HG03066 (cell line): ENCODE measurements around the gene MAD1L1.
A peak's percentile ranks its signal among the peaks of the same experiment; 100 is the strongest.

Source experiments
- ATAC-seq: cut with Tn5 transposase; IDR thresholded peaks from one replicate; pipeline ENCODE4 v1.9.1; 2021; ENCODE audit warnings: low read depth; ENCODE audit not compliant: unreplicated experiment

MAD1L1 gene

GRCh38 chr7:2259480-2259879, 26.7 kb upstream of the MAD1L1 start:
- ATAC-seq, result no peak

GRCh38 chr7:2258661-2259365, 26.1 kb upstream of the MAD1L1 start:
- ATAC-seq, result peak; percentile 61

DNA sequence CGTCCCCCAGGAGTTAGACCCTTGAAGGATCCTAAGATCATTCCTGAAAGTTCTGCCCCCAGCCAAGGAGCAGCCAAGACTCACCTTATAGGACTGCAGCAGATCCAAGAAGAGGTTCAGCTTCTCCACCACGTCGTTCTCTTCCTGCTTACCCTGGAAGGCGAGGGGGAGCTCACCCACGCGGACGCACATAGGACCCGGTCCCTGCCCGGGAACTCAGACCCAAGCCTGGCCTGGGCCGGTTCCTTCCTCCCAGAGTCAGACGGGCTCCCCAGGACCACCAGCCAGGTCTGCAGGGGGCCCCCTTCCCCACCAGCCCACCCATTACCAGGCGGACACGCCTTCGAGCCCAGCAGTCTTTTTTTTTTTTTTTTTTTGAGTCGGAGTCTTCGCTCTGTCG, 24.9 kb upstream of the MAD1L1 start:
- ATAC-seq, result no peak

DNA sequence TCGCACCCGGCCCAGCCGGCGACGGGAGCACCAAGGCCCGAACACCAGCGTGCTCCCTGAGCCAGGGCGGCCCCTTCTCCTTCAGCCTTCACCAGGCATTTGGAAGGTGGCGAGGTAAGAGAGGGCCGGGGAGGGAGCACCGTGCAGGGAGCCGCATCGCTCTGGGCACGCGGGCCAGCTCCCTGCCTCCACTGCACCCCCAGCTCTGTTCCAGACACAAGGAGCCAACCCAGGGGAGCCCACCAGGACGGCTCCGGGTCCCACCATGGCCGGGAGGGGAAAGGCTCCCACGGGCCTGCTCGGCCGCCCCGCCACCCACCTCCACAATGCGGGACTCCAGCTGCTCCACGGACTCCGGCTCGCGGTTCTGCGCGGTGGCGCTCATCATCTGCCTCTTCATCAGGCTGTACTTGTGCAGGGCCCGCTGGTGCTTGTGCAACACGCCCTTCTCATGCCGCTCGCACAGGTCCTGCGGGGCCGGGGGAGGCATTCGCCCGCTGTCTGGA, 24.4 kb upstream of the MAD1L1 start:
- ATAC-seq, result no peak

DNA sequence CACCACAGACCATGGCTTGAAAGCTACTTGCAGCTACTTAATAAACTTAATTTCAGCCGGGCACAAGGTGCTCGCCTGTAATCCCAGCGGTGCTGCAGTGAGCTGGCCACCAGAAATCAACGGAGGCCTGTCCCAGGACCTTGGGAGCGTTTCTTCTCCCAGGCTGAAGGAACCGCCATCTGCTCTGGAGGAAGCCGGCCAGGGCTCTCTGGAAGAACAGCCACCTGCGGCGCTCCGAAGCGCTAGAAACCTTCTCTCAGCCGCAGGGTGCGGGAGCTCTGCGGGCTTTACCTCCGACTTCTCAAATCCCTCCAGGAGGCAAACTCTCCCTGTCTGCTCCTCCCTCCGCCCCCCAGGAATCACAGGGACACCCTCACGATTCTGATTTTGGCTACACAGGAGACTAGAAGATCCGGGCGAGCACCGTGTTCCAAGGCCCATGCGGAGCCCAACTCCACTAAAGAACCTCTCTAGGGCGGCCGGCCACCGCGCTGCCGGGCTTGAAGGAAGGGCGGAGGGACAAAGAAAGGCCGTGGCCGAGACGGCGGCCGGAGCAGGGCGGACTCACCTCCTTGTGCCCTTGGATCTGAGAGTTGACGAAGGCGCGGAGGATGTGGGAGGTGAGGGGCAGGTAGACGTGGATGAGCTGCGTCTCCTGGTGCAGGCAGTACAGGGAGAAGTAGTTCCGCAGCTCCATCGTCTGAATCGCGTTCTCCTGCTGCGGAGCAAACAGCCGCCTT, 23.7 kb upstream of the MAD1L1 start:
- ATAC-seq, result no peak

DNA sequence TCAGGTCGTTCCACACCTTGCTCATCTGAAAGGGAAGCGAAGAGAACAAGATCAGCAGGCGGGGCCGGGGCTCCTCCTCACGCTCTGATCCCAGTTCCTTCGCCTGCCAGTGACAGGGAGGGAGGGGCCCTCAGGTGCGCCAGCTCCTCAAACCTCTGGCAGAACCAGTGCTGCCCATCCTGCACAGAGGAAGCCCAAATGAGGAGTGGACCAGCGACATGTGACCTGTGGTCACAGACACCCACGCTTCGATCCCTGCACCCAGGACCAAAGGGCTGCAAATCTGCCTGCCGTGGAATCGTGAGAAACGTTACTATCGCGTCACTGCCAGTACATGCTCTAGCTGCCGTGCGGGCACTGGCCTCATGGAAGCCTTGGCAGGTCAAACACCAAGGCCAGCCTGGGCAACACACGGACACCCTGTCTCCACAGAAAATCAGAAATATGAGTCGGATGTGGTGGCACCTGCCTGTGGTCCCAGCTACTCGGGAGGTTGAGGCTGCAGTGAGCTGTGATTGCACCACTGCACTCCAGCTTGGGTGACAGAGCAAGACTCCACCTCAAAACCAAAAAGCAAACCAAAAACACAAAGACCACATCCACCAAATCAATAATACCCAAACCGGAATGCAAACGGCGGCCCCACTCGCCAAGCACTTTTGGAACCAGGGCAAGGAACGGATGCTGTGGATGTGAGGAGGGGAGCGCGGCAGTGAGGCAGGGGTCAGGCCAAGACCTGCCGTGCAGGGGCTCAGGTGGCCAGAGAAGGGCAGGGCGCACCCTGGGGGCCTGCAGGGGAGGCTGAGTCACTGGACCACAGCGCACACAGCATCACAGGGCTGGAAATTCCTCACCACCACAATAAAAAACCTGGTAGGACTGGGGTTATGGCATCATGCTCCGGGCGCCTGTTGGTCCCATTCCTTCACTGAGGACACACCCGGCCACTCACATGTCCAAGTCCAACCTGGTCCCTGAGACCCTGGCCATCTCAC, 22.7 kb upstream of the MAD1L1 start:
- ATAC-seq, result no peak

- no peak for ATAC-seq
These were observed 21.8 kb upstream of the MAD1L1 start for GRCh38 chr7:2254429-2255144.

DNA sequence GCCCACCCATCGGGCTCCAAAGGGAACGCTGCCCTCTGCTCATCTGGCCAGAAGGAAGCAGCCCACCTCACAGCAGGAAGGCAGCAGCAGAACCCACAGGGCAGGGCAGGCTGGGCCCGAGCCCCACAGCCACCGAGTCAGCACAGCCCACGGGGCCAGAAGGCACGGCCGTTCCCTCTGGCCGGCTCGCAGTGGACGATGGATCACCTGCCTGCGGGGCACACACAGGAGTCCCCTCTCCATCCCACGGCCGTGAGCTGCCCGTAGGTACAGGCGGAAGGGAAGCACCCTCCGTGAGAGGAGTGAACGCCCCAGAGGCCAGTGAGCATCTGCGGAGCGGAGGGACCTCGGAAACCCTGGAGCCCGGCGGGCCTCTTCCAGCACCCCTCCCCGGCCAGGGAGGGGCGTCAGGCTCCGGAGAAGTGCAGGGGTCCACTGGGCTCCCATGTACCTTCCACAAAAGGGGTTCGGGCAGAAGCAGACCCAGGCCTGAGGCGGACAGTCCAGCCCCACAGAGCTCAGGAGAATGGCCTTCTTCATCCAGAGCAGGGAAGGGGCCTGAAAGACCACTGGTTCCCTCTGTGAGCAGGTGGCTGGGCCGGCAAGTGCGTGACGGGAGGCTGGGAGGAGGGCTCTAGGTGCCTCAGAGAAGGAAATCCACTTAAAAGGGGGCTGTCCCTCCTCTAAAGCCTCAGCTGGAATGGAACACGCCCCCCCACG, 20.9 kb upstream of the MAD1L1 start:
- no peak for ATAC-seq

DNA sequence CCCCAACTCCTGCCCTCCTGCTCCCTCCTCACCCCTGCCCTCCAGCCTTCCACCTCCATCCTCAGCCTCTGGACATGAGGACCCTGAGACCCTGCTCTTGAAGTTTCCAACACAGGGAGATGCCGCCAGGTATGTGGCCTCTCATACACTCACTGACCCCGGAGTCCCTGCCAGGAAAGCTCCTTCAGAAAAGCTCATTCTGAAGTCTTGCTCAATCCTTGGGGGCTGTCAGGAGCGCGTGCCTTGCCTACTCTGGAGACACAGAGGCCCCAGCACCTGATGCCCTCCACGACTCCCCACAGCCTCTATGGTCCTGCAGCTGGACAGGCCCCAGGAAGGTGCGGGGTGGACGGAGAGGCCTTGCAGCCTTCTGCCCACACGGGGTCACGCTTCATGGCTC, 20.3 kb upstream of the MAD1L1 start:
- no peak for ATAC-seq

GRCh38 chr7:2251841-2252771, 19.4 kb upstream of the MAD1L1 start:
- no peak for ATAC-seq

DNA sequence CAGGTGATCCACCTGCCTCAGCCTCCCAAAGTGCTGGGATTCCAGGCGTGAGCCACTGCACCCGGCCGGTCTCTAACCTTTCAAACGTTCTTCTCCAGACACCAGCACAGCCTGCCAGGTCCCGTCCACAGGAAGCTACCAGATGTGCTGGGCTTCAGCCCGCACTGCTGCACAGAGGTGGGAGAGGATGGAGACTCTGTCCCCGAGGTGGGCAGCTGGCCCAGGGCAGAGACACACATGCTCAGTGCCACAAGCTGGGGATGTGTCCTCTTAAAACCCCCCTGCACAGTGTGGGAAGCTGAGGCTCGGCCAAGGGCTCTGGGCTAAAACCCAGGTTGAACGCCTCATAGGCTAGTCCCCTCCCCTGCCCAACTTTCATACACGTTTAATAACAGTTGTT, 18.6 kb upstream of the MAD1L1 start:
- no peak for ATAC-seq

GRCh38 chr7:2249744-2250323, 17.1 kb upstream of the MAD1L1 start:
- ATAC-seq, result no peak

- ATAC-seq, result peak; percentile 55
These were observed 16.4 kb upstream of the MAD1L1 start for GRCh38 chr7:2248984-2249694.

DNA sequence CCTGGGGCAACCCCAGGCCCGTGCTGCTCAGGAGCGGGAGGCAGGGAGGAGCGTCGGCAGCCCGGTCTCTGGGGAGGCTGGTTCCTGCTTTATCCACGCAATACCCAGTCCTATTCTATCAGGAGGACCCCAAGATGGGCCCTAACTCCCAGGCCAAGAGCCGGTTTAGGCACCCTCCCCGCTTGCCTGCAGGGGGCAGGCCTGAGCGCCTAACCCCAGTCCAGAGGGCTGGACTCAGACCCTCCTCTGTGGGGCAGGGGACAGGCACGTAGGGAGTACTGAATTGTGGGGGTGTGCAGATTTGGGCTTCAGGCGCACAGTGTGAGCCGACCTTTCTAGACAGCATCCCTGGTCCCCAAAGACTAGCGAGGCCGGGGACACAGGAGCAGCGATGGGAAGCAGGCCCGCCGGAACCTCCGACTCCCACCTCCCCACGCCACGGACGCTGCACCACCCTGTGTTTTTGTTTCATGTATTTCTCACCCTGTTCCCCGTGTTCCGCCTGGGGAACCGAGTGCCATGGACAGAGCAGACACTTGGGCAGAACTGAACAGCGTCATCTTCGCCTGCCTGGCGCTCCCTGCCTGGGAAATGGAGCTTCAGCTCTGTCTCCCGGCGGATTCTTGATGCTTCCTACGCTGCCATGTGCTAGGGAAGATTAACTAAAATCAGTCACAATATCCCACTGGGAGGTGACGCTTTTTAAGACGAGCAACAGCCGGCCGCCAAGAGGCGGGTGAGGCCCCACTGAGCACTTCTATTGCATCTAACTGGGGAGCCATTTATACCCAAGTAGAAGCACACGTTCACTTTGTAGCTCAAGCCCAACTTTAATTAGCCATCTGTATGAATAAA, 14.6 kb upstream of the MAD1L1 start:
- no peak for ATAC-seq

DNA sequence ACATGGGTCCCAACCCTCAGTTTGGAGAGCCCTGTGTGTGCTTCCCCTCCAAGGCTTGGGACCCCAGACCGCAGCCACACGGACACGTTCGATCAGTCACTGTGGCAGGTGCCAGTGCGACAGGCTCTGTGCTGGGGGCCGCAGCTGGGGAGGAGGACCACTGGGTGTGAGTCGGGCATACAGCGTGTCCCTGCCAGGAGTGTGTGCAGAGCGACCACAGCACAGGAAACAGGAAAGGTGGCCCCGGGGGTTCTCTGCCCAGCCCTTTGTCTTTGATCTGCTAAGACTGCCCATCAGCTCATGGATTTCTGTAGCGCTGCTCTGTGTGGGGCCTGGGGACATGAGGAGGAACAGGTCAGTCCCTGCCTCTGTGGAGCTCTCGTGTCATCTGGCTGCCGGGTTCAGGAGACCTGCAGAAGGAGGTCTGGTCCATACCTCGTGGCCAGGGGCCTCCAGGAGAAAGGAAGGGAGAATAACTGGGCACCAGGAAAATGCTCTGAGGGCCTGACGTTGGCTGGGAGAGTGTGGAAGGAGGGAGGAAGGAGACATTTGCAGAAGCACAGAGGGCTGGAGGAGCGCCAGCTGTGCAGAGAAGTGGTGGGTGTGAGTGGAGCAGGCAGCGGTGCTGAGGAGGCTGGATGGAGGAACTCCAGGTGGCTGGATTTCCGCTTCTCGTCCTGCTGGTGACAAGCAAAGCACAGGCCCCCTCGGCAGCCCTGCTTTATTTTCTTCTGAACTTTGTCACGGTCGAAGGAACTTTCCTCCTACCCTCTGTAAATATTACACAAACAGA, 13.3 kb upstream of the MAD1L1 start:
- no peak for ATAC-seq
